Natural killer cell (primary cell): ENCODE measurements around the gene MAP2K7. TPM values are rescaled to one million over a fixed set of nuclear protein-coding genes. Genes with fewer than 3 reads are reported as not detected.

ENCODE experiments used
- ATAC-seq, 3 donors: fragments of 150-1000 bp in 2 of 3; fragments of 200-7000 bp in 1 of 3; cut with Tn5 transposase; 1 replicate in 1 of 3; 2 replicates in 2 of 3; pipeline ENCODE4 v1.10.0; 2021; ENCODE audit warnings: mild to moderate bottlenecking in 2 of 3, moderate library complexity in 2 of 3
- DNase-seq, 2 donors: peaks; one replicate each; pipeline versions ENCODE4 v3.0.0 to v3.0.0-alpha.2; 2013 to 2021; ENCODE audit warnings: mixed read lengths in 1 of 2
- H3K27ac ChIP-seq: one replicate; pipeline ENCODE4 v1.5.1; 2013; ENCODE audit warnings: mild to moderate bottlenecking, low read length
- H3K27me3 ChIP-seq: one replicate; pipeline ENCODE4 v1.6.1; 2013; ENCODE audit warnings: low read length; ENCODE audit not compliant: control insufficient read depth, insufficient read depth
- H3K36me3 ChIP-seq: one replicate; pipeline ENCODE4 v1.6.1; 2013; ENCODE audit warnings: low read length; ENCODE audit not compliant: control insufficient read depth, insufficient read depth
- H3K4me1 ChIP-seq: one replicate; pipeline ENCODE4 v1.6.1; 2013; ENCODE audit warnings: low read length; ENCODE audit not compliant: control insufficient read depth, insufficient read depth
- H3K4me3 ChIP-seq: one replicate; pipeline ENCODE4 v1.5.1; 2013; ENCODE audit warnings: low read length
- H3K9me3 ChIP-seq: one replicate; pipeline ENCODE4 v1.6.1; 2013; ENCODE audit warnings: low read length; ENCODE audit not compliant: control insufficient read depth, insufficient read depth
- H3K27ac Mint-ChIP-seq, 2 donors: one replicate each; pipeline ENCODE4 v1.8.0; 2022; ENCODE audit warnings: mild to moderate bottlenecking in 2 of 2, mixed read lengths in 2 of 2, moderate library complexity in 1 of 2
- H3K27me3 Mint-ChIP-seq, 2 donors: one replicate each; pipeline ENCODE4 v1.8.0; 2022; ENCODE audit warnings: low read depth in 2 of 2, mixed read lengths in 2 of 2
- H3K36me3 Mint-ChIP-seq: one replicate; pipeline ENCODE4 v1.8.0; 2022; ENCODE audit warnings: mixed read lengths
- H3K4me1 Mint-ChIP-seq, 2 donors: one replicate each; pipeline ENCODE4 v1.8.0; 2022; ENCODE audit warnings: mixed read lengths in 2 of 2
- H3K4me3 Mint-ChIP-seq: one replicate; pipeline ENCODE4 v1.8.0; 2022; ENCODE audit warnings: mild to moderate bottlenecking, moderate library complexity, mixed read lengths
- H3K9me3 Mint-ChIP-seq, 2 donors: one replicate each; pipeline ENCODE4 v1.8.0; 2022; ENCODE audit warnings: mixed read lengths in 2 of 2
- WGBS: methylation state at CpG from one replicate; pipeline ENCODE4 v1.1.7; 2013; ENCODE audit warnings: missing lambda C conversion rate; ENCODE audit not compliant: insufficient coverage; 5-methylcytosine and 5-hydroxymethylcytosine counted together
- intact Hi-C: fragments of 100-400 bp; cut with micrococcal nuclease; formaldehyde crosslinking; loops from one replicate; pipeline ENCODE4 v1.14.2; 2022
- total RNA-seq, 4 donors: library from RNA; stranded (reverse); fragments of 120-200 nt in 1 of 4; gene quantifications; one replicate each; pipeline versions ENCODE4 v1.2.3 to v1.2.4, GENCODE V29; 2013 to 2022
- TF ChIP-seq, protein P1 (sequence below): fragments of 200-600 bp; IDR thresholded peaks from one replicate; pipeline ENCODE4 v1.8.0; 2022; ENCODE audit warnings: antibody characterized with exemption

The MAP2K7 gene
- total RNA-seq, 3 donors from 2014 or later (not counting 1 experiment from before 2014, with no cell fraction given) = 131 to 218 (median 159) TPM

DNA sequence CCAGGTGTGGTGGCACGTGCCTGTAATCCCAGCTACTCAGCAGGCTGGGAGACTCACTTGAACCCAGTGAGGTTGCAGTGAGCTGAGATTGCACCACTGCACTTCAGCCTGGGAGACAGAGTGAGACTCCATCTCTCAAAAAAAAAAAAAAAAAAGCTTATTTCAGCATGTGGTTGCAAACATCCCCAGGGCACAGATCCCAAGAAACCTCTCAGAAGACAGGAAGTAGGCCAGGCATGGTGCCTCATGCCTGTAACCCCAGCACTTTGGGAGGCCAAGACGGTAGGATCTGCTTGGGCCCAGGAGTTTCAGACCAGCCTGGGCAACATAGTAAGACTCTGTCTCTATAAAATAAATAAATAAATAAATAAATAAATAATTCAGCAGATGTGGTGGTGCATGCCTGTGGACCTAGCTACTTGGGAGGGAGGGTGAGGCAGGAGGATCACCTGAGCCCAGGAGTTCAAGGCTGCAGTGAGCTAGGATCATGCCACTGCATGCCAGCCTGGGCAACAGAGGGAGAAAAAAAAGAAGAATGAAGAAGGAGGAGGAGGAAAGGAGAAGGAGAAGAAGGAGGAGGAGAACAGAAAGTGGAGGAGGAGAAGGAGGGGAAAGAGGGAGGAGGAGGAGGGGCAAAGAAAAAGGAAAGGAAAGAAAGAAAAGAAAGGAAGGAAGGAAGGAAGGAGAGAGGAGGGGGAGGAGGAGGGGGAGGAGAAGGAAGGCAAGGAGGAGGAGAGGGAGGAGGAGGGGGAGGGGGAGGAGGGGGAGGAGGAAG is 19.7 kb upstream of the MAP2K7 start:
- Histone ChIP-seq H3K27ac (no peak overlapping the region), H3K27me3 (peaks cover 14% of the 10 kb centered on the region), H3K36me3 (no peaks in the 10 kb centered on the region), H3K4me1 (no peaks in the 10 kb centered on the region), H3K4me3 (no peak overlapping the region), H3K9me3 (no peaks in the 10 kb centered on the region)
- no peak overlapping the region for H3K27ac Mint-ChIP-seq
- H3K9me3 Mint-ChIP-seq = no peaks in the 10 kb centered on the region
- WGBS = 96% methylated on average over 1 of the region's 2 CpGs
- intact Hi-C loops = no loop called here
- TF ChIP-seq, protein P1, sequence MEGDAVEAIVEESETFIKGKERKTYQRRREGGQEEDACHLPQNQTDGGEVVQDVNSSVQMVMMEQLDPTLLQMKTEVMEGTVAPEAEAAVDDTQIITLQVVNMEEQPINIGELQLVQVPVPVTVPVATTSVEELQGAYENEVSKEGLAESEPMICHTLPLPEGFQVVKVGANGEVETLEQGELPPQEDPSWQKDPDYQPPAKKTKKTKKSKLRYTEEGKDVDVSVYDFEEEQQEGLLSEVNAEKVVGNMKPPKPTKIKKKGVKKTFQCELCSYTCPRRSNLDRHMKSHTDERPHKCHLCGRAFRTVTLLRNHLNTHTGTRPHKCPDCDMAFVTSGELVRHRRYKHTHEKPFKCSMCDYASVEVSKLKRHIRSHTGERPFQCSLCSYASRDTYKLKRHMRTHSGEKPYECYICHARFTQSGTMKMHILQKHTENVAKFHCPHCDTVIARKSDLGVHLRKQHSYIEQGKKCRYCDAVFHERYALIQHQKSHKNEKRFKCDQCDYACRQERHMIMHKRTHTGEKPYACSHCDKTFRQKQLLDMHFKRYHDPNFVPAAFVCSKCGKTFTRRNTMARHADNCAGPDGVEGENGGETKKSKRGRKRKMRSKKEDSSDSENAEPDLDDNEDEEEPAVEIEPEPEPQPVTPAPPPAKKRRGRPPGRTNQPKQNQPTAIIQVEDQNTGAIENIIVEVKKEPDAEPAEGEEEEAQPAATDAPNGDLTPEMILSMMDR = no peak
- no peaks in the 10 kb centered on the region for H3K4me1 Mint-ChIP-seq
- H3K27me3 Mint-ChIP-seq = peaks cover 0 to 10% of the 10 kb centered on the region in 2 donors
- no peak overlapping the region for H3K4me3 Mint-ChIP-seq
- ATAC-seq (no peak), DNase-seq (no peak)
- no peaks in the 10 kb centered on the region for H3K36me3 Mint-ChIP-seq

DNA sequence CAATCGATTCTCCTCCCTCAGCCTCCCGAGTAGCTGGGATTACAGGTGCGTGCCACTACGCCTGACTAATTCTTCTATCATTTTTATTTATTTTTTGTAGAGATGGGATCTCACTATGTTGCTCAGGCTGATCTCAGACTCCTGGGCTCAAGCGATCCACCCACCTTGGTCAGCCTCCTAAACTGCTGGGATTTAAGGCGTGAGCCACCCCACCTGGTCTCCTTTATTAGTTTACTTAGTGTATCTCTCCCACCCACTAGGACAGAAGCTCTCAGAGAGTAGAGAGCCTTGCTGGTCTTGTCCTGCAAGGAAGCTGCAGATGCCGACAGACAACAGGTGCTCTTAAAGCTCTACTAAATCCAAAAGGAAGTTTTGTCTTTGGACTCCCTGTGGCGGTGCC is 17.9 kb upstream of the MAP2K7 start:
- H3K9me3 Mint-ChIP-seq = no peaks in the 10 kb centered on the region
- no peaks in the 10 kb centered on the region for H3K9me3 ChIP-seq
- WGBS = 94% methylated on average over 6 of the region's 8 CpGs
- DNase-seq = no peak
- H3K4me3 Mint-ChIP-seq = no peak overlapping the region
- peaks cover 0 to 10% of the 10 kb centered on the region in 2 donors for H3K27me3 Mint-ChIP-seq
- no peaks in the 10 kb centered on the region for H3K36me3 Mint-ChIP-seq
- no peak overlapping the region for H3K4me3 ChIP-seq
- no peak for ATAC-seq
- H3K27ac ChIP-seq = no peak overlapping the region
- peaks cover 15% of the 10 kb centered on the region for H3K27me3 ChIP-seq
- H3K36me3 ChIP-seq = no peaks in the 10 kb centered on the region
- H3K4me1 Mint-ChIP-seq = no peaks in the 10 kb centered on the region
- no peak overlapping the region for H3K27ac Mint-ChIP-seq
- H3K4me1 ChIP-seq = no peaks in the 10 kb centered on the region
- TF ChIP-seq, protein P1 = no peak
- intact Hi-C loops = no loop called here

DNA sequence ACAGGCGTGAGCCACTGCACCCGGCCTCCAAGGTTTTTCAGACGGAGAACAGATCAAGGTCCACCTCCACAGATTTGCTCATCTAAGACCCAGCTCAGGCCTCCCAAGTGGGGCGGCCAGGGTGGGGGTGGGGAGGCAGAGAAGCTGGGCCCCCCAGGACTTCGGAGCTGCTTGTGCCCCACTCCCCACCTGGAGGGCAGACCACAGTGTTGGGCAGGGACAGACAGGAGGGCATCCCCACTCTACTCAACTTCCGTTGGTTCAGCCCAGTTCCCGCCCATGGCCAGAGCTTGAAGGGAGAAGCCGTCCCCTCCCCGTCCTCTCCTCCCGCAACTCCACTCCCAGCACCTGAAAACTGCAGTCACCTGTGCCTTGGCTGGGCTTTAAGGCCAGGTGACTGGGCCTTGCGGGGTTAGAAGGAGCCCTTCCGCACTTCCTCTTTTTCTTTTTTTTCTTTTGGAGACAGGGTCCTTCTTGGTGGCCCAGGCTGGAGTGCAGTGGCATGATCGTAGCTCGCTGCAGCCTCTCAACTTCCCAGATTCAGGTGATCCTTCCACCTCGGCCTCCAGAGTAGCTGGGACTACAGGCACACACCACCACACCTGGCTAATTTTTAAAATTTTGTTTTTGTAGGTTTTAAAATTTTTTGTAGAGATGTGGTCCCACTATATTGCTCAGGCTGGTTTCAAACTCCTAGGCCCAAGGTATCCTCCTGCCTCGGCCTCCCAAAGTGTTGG is 16.1 kb upstream of the MAP2K7 start:
- DNase-seq = no peak
- Histone ChIP-seq H3K9me3 (no peaks in the 10 kb centered on the region), H3K36me3 (no peaks in the 10 kb centered on the region), H3K4me1 (no peaks in the 10 kb centered on the region), H3K27ac (no peak overlapping the region), H3K4me3 (no peak overlapping the region), H3K27me3 (peaks cover 15% of the 10 kb centered on the region)
- H3K36me3 Mint-ChIP-seq = no peaks in the 10 kb centered on the region
- H3K27me3 Mint-ChIP-seq = peaks cover 0 to 10% of the 10 kb centered on the region in 2 donors
- WGBS = 70% methylated on average over 14 of the region's 16 CpGs
- H3K4me1 Mint-ChIP-seq = no peaks in the 10 kb centered on the region
- H3K9me3 Mint-ChIP-seq = no peaks in the 10 kb centered on the region
- intact Hi-C loops = no loop called here
- H3K27ac Mint-ChIP-seq = no peak overlapping the region
- ATAC-seq = no peak
- H3K4me3 Mint-ChIP-seq = no peak overlapping the region
- TF ChIP-seq, protein P1 = no peak
